ENCODE results near the gene MORN1. TPM values are rescaled to one million over a fixed set of nuclear protein-coding genes. Genes with fewer than 3 reads are reported as not detected.
A peak's percentile ranks its signal among the peaks of the same experiment; 100 is the strongest.

MORN1 gene
- total RNA-seq, 1 experiment from 2014 or later: 6.2 TPM

- Histone ChIP-seq H4K20me1 (ENCODE audit: insufficient read depth, low read depth, low read length) (peaks cover 4% of the 10 kb centered on the region; the same call in 1 of the 2 replicates), H3K27me3 (ENCODE audit: low read length) (no peaks in the 10 kb centered on the region), H3K4me2 (ENCODE audit: low read depth, low read length, poor library complexity, severe bottlenecking) (peak overlapping the region; percentile 11), H3K9me3 (ENCODE audit: low read length) (no peaks in the 10 kb centered on the region), H3K79me2 (ENCODE audit: low read length) (no peaks in the 10 kb centered on the region), H2AFZ (ENCODE audit: low read length) (no peak overlapping the region), H3K4me1 (ENCODE audit: low read length) (peaks cover 12% of the 10 kb centered on the region), H3K27ac (ENCODE audit: low read length) (no peak overlapping the region), H3K36me3 (ENCODE audit: insufficient read depth, low read length) (no peaks in the 10 kb centered on the region), H3K4me3 (ENCODE audit: low read length) (no peak overlapping the region), H3K9ac (ENCODE audit: low read length) (no peak overlapping the region), H3K9me2 (replicated peaks; ENCODE audit: insufficient read depth, low read length) (no peaks in the 10 kb centered on the region)
- peak; percentile 50 for DNase-seq
Measured at GRCh38 chr1:2374252-2375155, 16.9 kb downstream of the MORN1 start.

GRCh38 chr1:2373551-2374251, 17.7 kb downstream of the MORN1 start:
- Histone ChIP-seq H3K4me3 (ENCODE audit: low read length) (no peak overlapping the region), H3K27ac (ENCODE audit: low read length) (no peak overlapping the region), H3K9me2 (replicated peaks; ENCODE audit: insufficient read depth, low read length) (no peaks in the 10 kb centered on the region), H3K36me3 (ENCODE audit: insufficient read depth, low read length) (no peaks in the 10 kb centered on the region), H3K9ac (ENCODE audit: low read length) (no peak overlapping the region), H3K4me1 (ENCODE audit: low read length) (peaks cover 12% of the 10 kb centered on the region), H3K27me3 (ENCODE audit: low read length) (no peaks in the 10 kb centered on the region), H3K4me2 (ENCODE audit: low read depth, low read length, poor library complexity, severe bottlenecking) (no peak overlapping the region), H3K79me2 (ENCODE audit: low read length) (no peaks in the 10 kb centered on the region), H2AFZ (ENCODE audit: low read length) (no peak overlapping the region), H3K9me3 (ENCODE audit: low read length) (no peaks in the 10 kb centered on the region), H4K20me1 (ENCODE audit: insufficient read depth, low read depth, low read length) (peaks cover 4% of the 10 kb centered on the region; the same call in 1 of the 2 replicates)
- no peak for DNase-seq

DNA sequence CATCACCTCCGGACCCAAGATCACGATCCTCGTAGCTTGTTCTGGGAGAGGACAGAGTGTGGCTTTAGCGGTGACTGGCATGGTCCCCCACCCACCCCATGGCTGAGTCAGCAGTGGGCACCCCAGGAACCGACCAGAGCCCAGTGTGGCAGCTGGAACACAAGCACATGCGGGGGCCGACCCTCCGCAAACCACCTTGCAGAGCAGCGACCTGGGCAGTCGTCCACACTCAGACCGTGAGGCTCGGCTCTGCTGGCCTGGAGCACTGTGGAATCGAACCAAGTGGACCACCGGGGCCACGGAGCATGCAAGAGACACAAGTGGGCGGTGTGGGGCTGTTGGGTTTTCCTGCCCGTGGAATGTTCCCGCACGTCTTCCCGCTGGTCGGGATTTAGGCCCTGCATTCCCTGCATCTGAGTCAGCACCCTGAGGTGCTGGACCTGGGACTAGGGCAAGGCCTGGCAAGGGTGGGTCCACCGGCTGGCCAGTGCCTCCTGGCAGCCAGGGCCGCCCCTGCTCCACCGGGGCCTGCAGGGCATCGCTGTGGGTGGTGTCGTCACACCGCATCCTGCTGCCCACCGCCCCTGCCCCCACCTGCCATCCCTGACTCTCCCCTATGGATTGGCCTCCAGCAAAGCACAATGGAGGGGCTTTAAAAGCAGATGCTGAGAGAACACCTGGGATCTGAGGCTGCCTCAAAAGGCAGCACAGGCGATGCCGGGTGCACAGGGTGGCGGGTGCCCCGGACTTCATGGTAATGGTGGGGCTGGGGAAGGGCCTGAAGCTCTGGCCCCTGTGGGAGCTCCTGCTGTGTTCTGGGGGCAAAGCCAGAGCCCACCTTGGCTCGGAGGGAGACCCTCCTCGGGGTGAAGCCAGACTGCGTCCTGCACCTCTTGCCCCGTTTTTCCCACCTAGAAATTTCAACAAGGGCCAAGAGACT, 18.5 kb downstream of the MORN1 start:
- DNase-seq: no peak
- Histone ChIP-seq H2AFZ (ENCODE audit: low read length) (no peak overlapping the region), H3K4me1 (ENCODE audit: low read length) (peaks cover 12% of the 10 kb centered on the region), H3K9me3 (ENCODE audit: low read length) (no peaks in the 10 kb centered on the region), H3K9ac (ENCODE audit: low read length) (no peak overlapping the region), H3K27ac (ENCODE audit: low read length) (no peak overlapping the region), H3K36me3 (ENCODE audit: insufficient read depth, low read length) (no peaks in the 10 kb centered on the region), H3K27me3 (ENCODE audit: low read length) (no peaks in the 10 kb centered on the region), H3K4me3 (ENCODE audit: low read length) (no peak overlapping the region), H4K20me1 (ENCODE audit: insufficient read depth, low read depth, low read length) (peaks cover 4% of the 10 kb centered on the region; the same call in 1 of the 2 replicates), H3K9me2 (replicated peaks; ENCODE audit: insufficient read depth, low read length) (no peaks in the 10 kb centered on the region), H3K79me2 (ENCODE audit: low read length) (no peaks in the 10 kb centered on the region), H3K4me2 (ENCODE audit: low read depth, low read length, poor library complexity, severe bottlenecking) (no peak overlapping the region)

- no peaks in the 10 kb centered on the region for H3K79me2 ChIP-seq (ENCODE audit: low read length)
- no peaks in the 10 kb centered on the region for H3K9me2 ChIP-seq (replicated peaks; ENCODE audit: insufficient read depth, low read length)
- H3K4me1 ChIP-seq (ENCODE audit: low read length): no peaks in the 10 kb centered on the region
- no peaks in the 10 kb centered on the region for H4K20me1 ChIP-seq (ENCODE audit: insufficient read depth, low read depth, low read length)
- H3K4me2 ChIP-seq (ENCODE audit: low read depth, low read length, poor library complexity, severe bottlenecking): no peak overlapping the region
- no peaks in the 10 kb centered on the region for H3K36me3 ChIP-seq (ENCODE audit: insufficient read depth, low read length)
- no peak overlapping the region for H2AFZ ChIP-seq (ENCODE audit: low read length)
- no peak overlapping the region for H3K4me3 ChIP-seq (ENCODE audit: low read length)
- no peaks in the 10 kb centered on the region for H3K9me3 ChIP-seq (ENCODE audit: low read length)
- no peak overlapping the region for H3K27ac ChIP-seq (ENCODE audit: low read length)
- no peaks in the 10 kb centered on the region for H3K27me3 ChIP-seq (ENCODE audit: low read length)
- no peak overlapping the region for H3K9ac ChIP-seq (ENCODE audit: low read length)
- DNase-seq: no peak
Measured at GRCh38 chr1:2368053-2368744, 23.2 kb downstream of the MORN1 start.

DNA sequence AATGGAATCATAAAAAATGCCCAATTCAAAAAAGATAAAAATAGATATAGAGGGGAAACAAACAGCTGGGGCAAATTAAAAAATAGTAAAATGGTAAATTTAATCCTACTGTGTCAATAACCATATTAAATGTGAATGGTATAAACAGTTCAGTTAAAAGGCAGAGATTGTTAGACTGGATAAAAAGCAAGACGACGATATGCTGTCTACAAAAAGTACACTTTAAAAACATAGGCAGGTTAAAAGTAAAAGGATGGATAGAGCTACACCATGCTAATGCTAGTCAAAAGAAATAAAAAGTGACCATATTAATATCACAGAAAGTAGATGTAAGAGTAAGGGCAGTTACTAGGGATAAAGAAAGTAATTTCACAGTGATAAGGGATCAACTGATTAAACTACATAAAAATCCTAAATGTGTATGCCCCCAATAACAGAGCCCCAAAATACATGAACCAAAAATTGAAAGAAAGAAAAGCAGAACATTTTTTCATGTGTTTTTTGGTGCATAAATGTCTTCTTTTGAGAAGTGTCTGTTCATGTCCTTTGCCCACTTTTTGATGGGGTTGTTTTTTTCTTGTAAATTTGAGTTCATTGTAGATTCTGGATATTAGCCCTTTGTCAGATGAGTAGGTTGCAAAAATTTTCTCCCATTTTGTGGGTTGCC, 27.4 kb downstream of the MORN1 start:
- Histone ChIP-seq H3K4me2 (ENCODE audit: low read depth, low read length, poor library complexity, severe bottlenecking) (no peak overlapping the region), H3K36me3 (ENCODE audit: insufficient read depth, low read length) (no peaks in the 10 kb centered on the region), H3K4me1 (ENCODE audit: low read length) (no peaks in the 10 kb centered on the region), H3K27me3 (ENCODE audit: low read length) (no peaks in the 10 kb centered on the region), H3K4me3 (ENCODE audit: low read length) (no peak overlapping the region), H3K9me2 (replicated peaks; ENCODE audit: insufficient read depth, low read length) (no peaks in the 10 kb centered on the region), H3K9me3 (ENCODE audit: low read length) (no peaks in the 10 kb centered on the region), H3K79me2 (ENCODE audit: low read length) (no peaks in the 10 kb centered on the region), H4K20me1 (ENCODE audit: insufficient read depth, low read depth, low read length) (no peaks in the 10 kb centered on the region), H2AFZ (ENCODE audit: low read length) (no peak overlapping the region), H3K9ac (ENCODE audit: low read length) (no peak overlapping the region), H3K27ac (ENCODE audit: low read length) (no peak overlapping the region)
- no peak for DNase-seq

DNA sequence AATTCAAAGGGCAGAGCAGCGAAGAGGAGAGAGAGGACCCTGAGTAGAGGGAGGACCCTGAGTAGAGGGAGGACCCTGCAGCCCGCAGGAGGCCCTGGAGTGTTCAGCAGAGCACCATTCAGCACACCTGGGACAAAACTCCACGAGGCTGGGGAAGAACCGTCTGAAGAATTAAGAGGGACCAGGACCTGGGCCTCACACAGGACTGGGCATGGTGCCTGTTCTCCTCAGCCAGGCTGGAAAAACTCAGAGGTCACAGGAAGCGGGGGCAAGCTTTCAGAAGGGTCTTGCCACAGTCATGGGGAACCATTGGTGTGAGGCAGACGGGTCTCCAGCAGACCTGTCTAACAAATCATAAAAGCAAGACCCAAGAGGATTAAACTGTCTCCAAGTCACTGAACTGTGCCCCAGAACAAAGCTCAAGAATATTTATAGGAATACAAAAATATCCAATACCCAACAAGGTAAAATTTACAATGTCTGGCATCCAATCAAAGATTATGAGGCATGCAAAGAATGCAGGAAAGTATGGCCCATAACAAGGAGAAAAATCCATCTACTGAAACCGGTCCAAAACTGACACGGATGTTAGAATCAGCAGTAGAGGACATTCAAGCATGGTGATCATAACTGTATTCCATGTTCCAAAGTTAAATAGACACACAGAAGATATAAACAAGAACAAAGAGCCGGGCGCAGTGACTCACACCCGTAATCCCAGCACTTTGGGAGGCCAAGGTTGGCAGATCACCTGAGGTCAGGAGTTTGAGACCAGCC, 30.6 kb downstream of the MORN1 start:
- H3K9me2 ChIP-seq (replicated peaks; ENCODE audit: insufficient read depth, low read length): no peaks in the 10 kb centered on the region
- H3K27ac ChIP-seq (ENCODE audit: low read length): no peak overlapping the region
- no peaks in the 10 kb centered on the region for H3K27me3 ChIP-seq (ENCODE audit: low read length)
- no peaks in the 10 kb centered on the region for H3K79me2 ChIP-seq (ENCODE audit: low read length)
- H3K9ac ChIP-seq (ENCODE audit: low read length): no peak overlapping the region
- no peak overlapping the region for H3K4me3 ChIP-seq (ENCODE audit: low read length)
- no peak overlapping the region for H2AFZ ChIP-seq (ENCODE audit: low read length)
- no peaks in the 10 kb centered on the region for H3K9me3 ChIP-seq (ENCODE audit: low read length)
- no peak for DNase-seq
- no peak overlapping the region for H3K4me2 ChIP-seq (ENCODE audit: low read depth, low read length, poor library complexity, severe bottlenecking)
- no peaks in the 10 kb centered on the region for H3K36me3 ChIP-seq (ENCODE audit: insufficient read depth, low read length)
- H3K4me1 ChIP-seq (ENCODE audit: low read length): no peaks in the 10 kb centered on the region
- no peaks in the 10 kb centered on the region for H4K20me1 ChIP-seq (ENCODE audit: insufficient read depth, low read depth, low read length)

Data from Karpas-422 (cell line).